Panc1 (cell line): Measurements from ENCODE around the gene COMMD9.

Experiments
- CTCF ChIP-seq: fragments of 450-650 bp; IDR thresholded peaks from 2 replicates; pipeline ENCODE4 v1.5.1; 2017; ENCODE audit warnings: mild to moderate bottlenecking
- POLR2AphosphoS5 ChIP-seq: IDR thresholded peaks from 2 replicates; pipeline ENCODE4 v1.6.1; 2012; ENCODE audit warnings: mild to moderate bottlenecking, low read depth, low read length, moderate library complexity
- REST ChIP-seq, 2 experiments: IDR thresholded peaks; 2 replicates each; pipeline ENCODE4 v1.6.1; 2011 to 2012; ENCODE audit warnings: low read depth in 2 of 2, control low read depth in 1 of 2, low read length in 1 of 2, mild to moderate bottlenecking in 1 of 2, moderate library complexity in 1 of 2; ENCODE audit not compliant: insufficient read depth in 1 of 2
- SIN3A ChIP-seq: IDR thresholded peaks from 2 replicates; pipeline ENCODE4 v1.6.1; 2012; ENCODE audit warnings: low read depth, mild to moderate bottlenecking, low read length, moderate library complexity, borderline replicate concordance; ENCODE audit not compliant: insufficient read depth
- TCF7L2 ChIP-seq: IDR thresholded peaks from 2 replicates; pipeline ENCODE4 v1.6.1; 2011; ENCODE audit warnings: mild to moderate bottlenecking, low read depth, low read length, inconsistent platforms

GRCh38 chr11:36308577-36308976, 19.4 kb upstream of the COMMD9 start:
- TF ChIP-seq CTCF (no peak), SIN3A (no peak), POLR2AphosphoS5 (no peak), REST (IDR thresholded peaks at IDR 0.05; ENCODE audit: insufficient read depth in 1 of 2, low read depth in 2 of 2, low read length in 1 of 2) (no peak), TCF7L2 (no peak)
